Neuronal stem cell (in vitro differentiated cells): ENCODE measurements around the gene ARHGAP32.
"Not testable (repeated sequence)": the region's sequence is repeated elsewhere in the genome, so short reads cannot be mapped to it uniquely, and the experiment has no call there.

Source experiments
- DNase-seq: peaks from one replicate; pipeline ENCODE4 v3.0.0-alpha.2; 2013; ENCODE audit warnings: low spot score
- H2AFZ ChIP-seq: one replicate; pipeline ENCODE4 v1.6.1; 2013; ENCODE audit warnings: mild to moderate bottlenecking, low read length, inconsistent platforms
- H2AK5ac ChIP-seq: 2 replicates; pipeline ENCODE4 v1.6.1; 2013; ENCODE audit warnings: low read depth, mild to moderate bottlenecking, inconsistent platforms, low read length, moderate library complexity, mixed read lengths
- H2BK120ac ChIP-seq: 2 replicates; pipeline ENCODE4 v1.6.1; 2013; ENCODE audit warnings: low read depth, mild to moderate bottlenecking, inconsistent platforms, low read length, moderate library complexity, mixed read lengths
- H2BK12ac ChIP-seq: one replicate; pipeline ENCODE4 v1.6.1; 2013; ENCODE audit warnings: low read length, inconsistent platforms
- H2BK15ac ChIP-seq: 2 replicates; pipeline ENCODE4 v1.6.1; 2013; ENCODE audit warnings: mild to moderate bottlenecking, low read length, inconsistent platforms, mixed read lengths
- H2BK5ac ChIP-seq: one replicate; pipeline ENCODE4 v1.6.1; 2013; ENCODE audit warnings: inconsistent platforms, mild to moderate bottlenecking, low read length, moderate library complexity
- H3K14ac ChIP-seq: one replicate; pipeline ENCODE4 v1.6.1; 2013; ENCODE audit warnings: low read length, inconsistent platforms
- H3K18ac ChIP-seq: 2 replicates; pipeline ENCODE4 v1.6.1; 2013; ENCODE audit warnings: low read length, inconsistent platforms
- H3K23ac ChIP-seq: 2 replicates; pipeline ENCODE4 v1.6.1; 2013; ENCODE audit warnings: low read depth, mild to moderate bottlenecking, mixed read lengths, low read length, inconsistent platforms; ENCODE audit not compliant: poor library complexity
- H3K27ac ChIP-seq: replicated peaks from 3 replicates; pipeline ENCODE4 v1.5.1; 2013; ENCODE audit warnings: low read length, inconsistent platforms
- H3K27me3 ChIP-seq, 3 experiments: 2 replicates each; pipeline ENCODE4 v1.6.1; 2013; ENCODE audit warnings: low read length in 3 of 3, mild to moderate bottlenecking in 2 of 3, inconsistent platforms in 1 of 3, low read depth in 1 of 3, mixed read lengths in 1 of 3, moderate library complexity in 1 of 3; ENCODE audit not compliant: control insufficient read depth in 3 of 3, insufficient read depth in 3 of 3
- H3K36me3 ChIP-seq, 2 donors: replicated peaks in 1 of 2; 2 replicates each; pipeline ENCODE4 v1.6.1; 2013; ENCODE audit warnings: low read length in 2 of 2; ENCODE audit not compliant: control insufficient read depth in 2 of 2, insufficient read depth in 2 of 2
- H3K4ac ChIP-seq: 2 replicates; pipeline ENCODE4 v1.6.1; 2013; ENCODE audit warnings: inconsistent platforms, mild to moderate bottlenecking, low read length, moderate library complexity
- H3K4me1 ChIP-seq, 2 donors: 1 replicate in 1 of 2; 2 replicates in 1 of 2; pipeline ENCODE4 v1.6.1; 2013; ENCODE audit warnings: low read length in 2 of 2, low read depth in 1 of 2; ENCODE audit not compliant: control insufficient read depth in 2 of 2, insufficient read depth in 1 of 2
- H3K4me2 ChIP-seq: one replicate; pipeline ENCODE4 v1.6.1; 2013; ENCODE audit warnings: mild to moderate bottlenecking, low read length, inconsistent platforms; ENCODE audit not compliant: insufficient read depth, poor library complexity, severe bottlenecking
- H3K4me3 ChIP-seq, 2 donors: 2 replicates each; pipeline ENCODE4 v1.5.1; 2013; ENCODE audit warnings: low read length in 2 of 2, mild to moderate bottlenecking in 2 of 2, inconsistent platforms in 1 of 2, moderate library complexity in 1 of 2
- H3K79me1 ChIP-seq: one replicate; pipeline ENCODE4 v1.6.1; 2013; ENCODE audit warnings: low read depth, mild to moderate bottlenecking, inconsistent platforms, low read length, moderate library complexity
- H3K9ac ChIP-seq: one replicate; pipeline ENCODE4 v1.6.1; 2013; ENCODE audit warnings: mild to moderate bottlenecking, low read depth, low read length, inconsistent platforms; ENCODE audit not compliant: poor library complexity
- H3K9me3 ChIP-seq, 2 donors: replicated peaks in 1 of 2; 2 replicates each; pipeline versions ENCODE3 to v1.6.1; 2013; ENCODE audit warnings: low read length in 2 of 2, mild to moderate bottlenecking in 2 of 2, inconsistent platforms in 1 of 2, low read depth in 1 of 2, mixed read lengths in 1 of 2, moderate library complexity in 1 of 2; ENCODE audit not compliant: control insufficient read depth in 2 of 2, insufficient read depth in 1 of 2
- H4K8ac ChIP-seq: one replicate; pipeline ENCODE4 v1.6.1; 2013; ENCODE audit warnings: low read depth, mild to moderate bottlenecking, inconsistent platforms, low read length, moderate library complexity
- H4K91ac ChIP-seq: one replicate; pipeline ENCODE4 v1.6.1; 2013; ENCODE audit warnings: low read length, low read depth, mild to moderate bottlenecking, inconsistent platforms; ENCODE audit not compliant: poor library complexity
- WGBS, 2 donors: extraction: QIAGEN DNeasy Blood & Tissue Kit; methylation state at CpG; one replicate each; pipeline ENCODE4 v1.1.7; 2013; ENCODE audit warnings: missing lambda C conversion rate in 2 of 2, mixed read lengths in 1 of 2; ENCODE audit not compliant: insufficient read length in 2 of 2, insufficient replicate concordance in 1 of 2; ENCODE audit errors: extremely low coverage in 2 of 2; 5-methylcytosine and 5-hydroxymethylcytosine counted together

The ARHGAP32 gene

DNA sequence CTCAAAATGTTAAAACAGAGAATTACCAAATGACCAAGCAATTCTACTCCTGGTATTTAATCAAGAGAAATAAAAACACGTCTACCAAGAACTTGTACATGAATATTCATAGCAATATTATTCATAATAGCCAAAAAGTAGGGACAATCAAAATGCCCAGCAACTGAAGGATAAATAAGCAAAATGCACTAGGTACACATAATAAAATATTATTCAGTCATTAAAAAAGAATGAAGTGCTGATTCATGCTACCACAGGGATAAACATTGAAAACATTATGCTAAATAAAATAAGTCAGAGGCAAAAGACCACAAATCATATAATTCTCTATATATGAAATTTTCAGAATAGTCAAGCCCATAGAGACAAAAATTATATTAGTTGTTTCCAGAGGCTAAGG is 24.8 kb downstream of the ARHGAP32 start:
- Histone ChIP-seq H3K79me1 (no peaks in the 10 kb centered on the region), H3K4me2 (no peak overlapping the region), H3K23ac (no peak overlapping the region), H3K27me3 (no peaks in the 10 kb centered on the region), H3K4ac (no peak overlapping the region), H2AK5ac (no peak overlapping the region), H3K27ac (no peak overlapping the region), H2BK120ac (no peak overlapping the region), H3K14ac (no peak overlapping the region), H4K91ac (no peak overlapping the region), H3K36me3 (peaks cover 0 to 19% of the 10 kb centered on the region in 2 donors), H2AFZ (no peak overlapping the region), H3K4me1 (no peaks in the 10 kb centered on the region), H3K18ac (no peak overlapping the region), H3K9ac (no peak overlapping the region), H4K8ac (no peak overlapping the region), H2BK15ac (no peak overlapping the region), H2BK5ac (no peak overlapping the region), H3K4me3 (no peak overlapping the region), H3K9me3 (peaks cover 1 to 32% of the 10 kb centered on the region in 2 donors), H2BK12ac (no peak overlapping the region)
- WGBS, 2 donors = no CpG with 5 or more reads among the region's 1 CpG
- no peak for DNase-seq

DNA sequence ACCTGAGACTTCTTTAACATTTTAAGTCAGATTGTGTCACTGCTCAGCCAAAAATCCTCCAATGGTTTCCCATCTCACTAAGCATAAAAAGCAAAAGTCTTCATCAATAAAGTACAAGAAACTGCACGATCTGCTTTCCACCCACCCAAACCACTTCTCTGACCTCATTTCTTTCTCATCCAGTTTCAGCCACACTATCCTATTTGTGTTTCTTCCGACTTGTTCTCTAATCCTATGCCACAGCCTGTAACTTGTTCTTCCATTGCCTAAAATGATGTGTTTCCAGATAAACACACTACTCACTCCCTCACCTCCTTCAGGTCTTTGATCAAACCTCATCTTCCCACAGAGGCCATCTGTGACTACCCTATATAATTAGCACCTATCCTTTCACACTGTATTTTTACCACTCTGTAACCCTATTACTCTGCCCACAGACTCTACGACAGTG is 28.4 kb downstream of the ARHGAP32 start:
- Histone ChIP-seq H2BK120ac (no peak overlapping the region), H3K79me1 (no peaks in the 10 kb centered on the region), H3K27ac (no peak overlapping the region), H2AK5ac (no peak overlapping the region), H3K4me1 (no peaks in the 10 kb centered on the region), H3K4ac (no peak overlapping the region), H3K9me3 (peaks cover 1 to 31% of the 10 kb centered on the region in 2 donors), H3K4me3 (no peak overlapping the region), H3K4me2 (no peak overlapping the region), H3K18ac (no peak overlapping the region), H2AFZ (no peak overlapping the region), H3K14ac (no peak overlapping the region), H3K23ac (no peak overlapping the region), H2BK15ac (no peak overlapping the region), H4K8ac (no peak overlapping the region), H2BK12ac (no peak overlapping the region), H3K36me3 (peaks cover 0 to 21% of the 10 kb centered on the region in 2 donors), H3K9ac (no peak overlapping the region), H2BK5ac (no peak overlapping the region), H3K27me3 (no peaks in the 10 kb centered on the region), H4K91ac (no peak overlapping the region)
- WGBS, 2 donors = no CpG with 5 or more reads among the region's 3 CpGs
- no peak for DNase-seq

DNA sequence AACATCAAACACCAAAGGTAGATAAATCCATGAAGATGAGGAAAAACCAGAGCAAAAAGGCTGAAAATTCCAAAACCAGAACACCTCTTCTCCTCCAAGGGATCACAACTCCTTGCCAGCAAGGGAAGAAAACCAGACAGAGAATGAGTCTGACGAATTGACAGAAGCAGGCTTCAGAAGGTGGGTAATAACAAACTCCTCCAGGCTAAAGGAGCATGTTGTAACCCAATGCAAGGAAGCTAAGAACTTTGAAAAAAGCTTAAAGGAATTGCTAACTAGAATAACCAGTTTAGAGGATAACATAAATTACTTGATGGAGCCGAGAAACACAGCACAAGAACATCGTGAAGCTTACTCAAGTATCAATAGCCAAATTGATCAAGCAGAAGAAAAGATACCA is 35.0 kb downstream of the ARHGAP32 start:
- H2BK5ac ChIP-seq, H2AK5ac ChIP-seq, H3K23ac ChIP-seq, H4K8ac ChIP-seq, H3K27me3 ChIP-seq, H3K4me1 ChIP-seq, H3K18ac ChIP-seq, H3K4me2 ChIP-seq, DNase-seq, H3K36me3 ChIP-seq, H3K79me1 ChIP-seq, H2BK120ac ChIP-seq, H3K4me3 ChIP-seq, H2BK15ac ChIP-seq, H4K91ac ChIP-seq, H3K9ac ChIP-seq, H3K14ac ChIP-seq, H2BK12ac ChIP-seq, H3K27ac ChIP-seq, H2AFZ ChIP-seq, H3K4ac ChIP-seq: not testable (repeated sequence)
- WGBS, 2 donors = no CpG with 5 or more reads among the region's 3 CpGs
- peaks cover 2 to 26% of the 10 kb centered on the region in 2 donors for H3K9me3 ChIP-seq

DNA sequence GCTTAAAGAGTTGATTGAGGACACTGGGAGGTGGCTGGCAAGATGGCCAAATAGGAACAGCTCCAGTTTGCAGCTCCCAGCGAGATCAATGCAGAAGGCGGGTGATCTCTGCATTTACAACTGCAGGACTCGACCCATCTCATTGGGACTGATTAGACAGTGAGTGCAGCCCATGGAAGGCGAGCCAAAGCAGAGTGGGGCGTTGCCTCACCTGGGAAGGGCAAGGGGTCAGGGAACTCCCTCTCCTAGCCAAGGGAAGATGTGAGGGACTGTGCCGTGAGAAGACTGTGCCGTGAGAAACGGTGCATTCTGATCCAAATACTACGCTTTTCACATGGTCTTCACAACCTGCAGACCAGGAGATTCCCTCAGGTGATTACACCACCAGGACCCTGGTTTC is 36.4 kb downstream of the ARHGAP32 start:
- Histone ChIP-seq H3K4me2 (no peak overlapping the region), H4K91ac (no peak overlapping the region), H3K23ac (no peak overlapping the region), H3K4me1 (no peaks in the 10 kb centered on the region), H2AK5ac (no peak overlapping the region), H3K9me3 (peaks cover 2 to 31% of the 10 kb centered on the region in 2 donors), H3K4ac (no peak overlapping the region), H2BK15ac (no peak overlapping the region), H2AFZ (no peak overlapping the region), H3K9ac (no peak overlapping the region), H3K27ac (no peak overlapping the region), H2BK5ac (no peak overlapping the region), H2BK12ac (no peak overlapping the region), H3K27me3 (no peaks in the 10 kb centered on the region), H3K79me1 (no peaks in the 10 kb centered on the region), H3K18ac (no peak overlapping the region), H2BK120ac (no peak overlapping the region), H3K14ac (no peak overlapping the region), H3K36me3 (no peaks in the 10 kb centered on the region), H3K4me3 (no peak overlapping the region), H4K8ac (no peak overlapping the region)
- WGBS, 2 donors = no CpG with 5 or more reads among the region's 9 CpGs
- no peak for DNase-seq
